Stimulated activated naive CD8-positive, alpha-beta T cell treated with anti-CD3 and anti-CD28 coated beads, Interleukin-15, Interleukin-2, amounts not matched to agents 100 U/mL and 50 U/mL, for 24 hours (primary cell): ENCODE results near the gene PRKAG1.

Experiments used
- ATAC-seq: fragments of 150-1000 bp; cut with Tn5 transposase; one replicate; pipeline ENCODE4 v1.10.0; 2021
- DNase-seq: peaks from one replicate; pipeline ENCODE4 v3.0.0; 2021

PRKAG1 gene

DNA sequence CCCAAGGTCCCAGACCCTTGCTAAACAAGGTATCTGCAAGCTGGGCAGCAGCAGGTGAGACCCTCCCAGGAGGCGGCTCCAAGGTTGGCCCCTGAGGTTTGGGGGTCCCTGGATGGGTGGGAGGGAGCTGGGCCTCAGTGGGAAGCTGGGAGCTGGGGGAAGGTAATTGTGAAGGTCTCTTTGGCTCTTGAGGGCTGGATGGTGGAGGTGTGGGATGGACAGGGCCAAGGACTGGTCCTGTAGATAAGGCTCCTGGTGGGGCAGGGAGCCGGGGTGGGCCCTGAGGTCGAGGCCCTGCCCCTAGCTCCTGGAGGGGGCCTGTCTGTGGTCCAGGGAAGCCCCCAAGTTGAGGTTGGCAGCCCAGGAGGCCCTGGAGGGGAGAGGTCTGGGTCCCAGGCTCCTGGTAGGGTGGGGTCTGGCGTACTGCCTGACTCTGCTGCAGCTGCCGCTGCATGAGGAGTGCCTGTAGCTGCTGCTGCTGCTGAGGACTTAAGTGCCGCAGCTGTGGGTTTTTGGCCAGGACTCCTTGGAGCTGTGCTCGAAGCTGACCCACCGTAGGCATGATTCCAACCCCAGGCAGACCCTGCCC, 13.1 kb upstream of the PRKAG1 start:
- DNase-seq (no peak), ATAC-seq (no peak)

DNA sequence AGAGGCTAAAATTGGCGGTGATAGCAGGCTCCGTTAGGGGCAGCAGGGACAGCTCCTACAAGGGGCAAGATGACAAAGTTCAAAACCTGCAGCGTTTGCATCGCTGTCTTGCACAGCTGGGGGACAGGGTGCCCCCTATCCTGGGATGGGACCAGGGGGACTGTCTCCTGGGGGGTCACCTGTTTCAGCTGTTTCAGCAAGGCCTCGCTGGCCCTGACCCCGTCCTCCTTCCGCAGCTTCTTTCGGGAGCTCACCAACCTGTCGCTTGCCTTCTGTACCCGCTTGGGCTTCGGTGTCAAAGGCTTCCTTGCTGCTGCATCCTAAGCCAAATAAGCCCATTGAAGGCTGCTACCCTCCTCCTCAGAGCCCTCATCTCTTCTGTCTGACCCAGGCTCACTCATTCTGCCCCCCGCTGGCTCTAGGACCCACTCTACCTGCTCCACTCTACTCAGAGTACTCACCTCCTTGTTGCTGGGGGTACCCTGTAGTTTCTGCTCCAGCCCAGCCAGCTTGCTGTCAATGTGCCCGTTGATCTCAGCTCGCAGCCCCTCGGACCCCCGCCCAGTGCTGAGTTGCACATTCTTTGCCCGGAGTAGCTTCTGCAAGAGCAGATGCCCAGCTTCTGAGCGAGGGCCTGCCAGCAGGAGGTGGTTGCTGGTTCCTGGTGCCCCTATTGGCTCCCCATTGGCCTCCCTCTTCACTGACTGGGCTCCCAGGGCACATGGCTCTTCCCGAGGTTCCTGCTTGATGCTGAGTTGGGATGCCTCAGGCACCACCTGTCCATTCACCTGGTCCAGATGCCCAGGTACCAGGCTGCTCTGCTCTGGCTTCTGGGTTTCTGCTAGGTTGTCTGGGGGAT, 12.4 kb upstream of the PRKAG1 start:
- ATAC-seq (no peak), DNase-seq (no peak)

DNA sequence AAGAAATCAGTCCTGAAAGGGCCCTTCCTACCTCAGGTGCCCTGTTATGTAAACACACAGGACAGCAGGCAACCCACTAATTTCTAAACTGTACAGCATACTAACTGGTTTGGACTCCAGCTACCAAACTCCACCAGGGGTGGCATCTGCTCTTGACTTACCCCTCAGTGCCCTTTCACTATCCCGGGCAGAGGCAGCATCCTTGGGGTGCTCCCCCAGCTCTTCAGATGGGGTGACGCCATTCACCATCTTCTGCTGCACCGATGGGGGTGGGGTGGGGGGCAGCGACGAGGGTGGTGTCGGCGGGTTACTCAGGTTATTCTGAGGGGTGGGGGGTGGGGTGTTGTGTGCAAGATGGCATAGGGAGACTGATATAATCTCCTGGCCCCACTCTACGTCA, 11.5 kb upstream of the PRKAG1 start:
- ATAC-seq = no peak

DNA sequence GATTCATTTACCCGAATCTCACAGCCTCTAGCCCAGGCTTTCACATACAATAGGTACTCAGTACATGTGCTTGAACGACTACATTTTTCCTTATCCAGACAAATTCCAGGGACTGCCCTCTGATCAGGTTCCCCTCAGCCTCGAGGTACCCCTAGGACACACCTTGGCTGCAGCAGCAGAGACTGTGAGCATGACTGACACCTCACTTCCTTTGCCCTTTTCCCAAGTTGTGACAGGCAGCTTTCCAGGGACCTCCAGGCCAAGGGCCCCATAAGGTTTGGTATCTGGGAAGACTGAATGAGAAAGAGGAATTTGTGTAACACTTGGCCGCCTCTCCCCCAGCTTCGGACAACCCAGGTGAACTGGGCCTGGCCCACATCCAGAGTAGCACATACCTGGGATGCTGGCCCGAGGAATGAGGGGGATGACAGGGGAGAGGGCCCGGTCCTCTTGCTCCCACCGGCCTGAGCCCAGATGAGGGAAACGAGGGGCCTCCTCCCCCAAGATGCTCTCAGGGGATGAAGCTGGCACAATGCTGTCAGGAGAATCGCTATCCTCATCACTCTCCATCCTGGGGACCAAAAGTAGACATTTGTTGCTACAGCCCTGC, 10.2 kb upstream of the PRKAG1 start:
- DNase-seq (no peak), ATAC-seq (no peak)

More for the DNA sequence above, 11.5 kb upstream of the PRKAG1 start:
- DNase-seq = no peak

DNA sequence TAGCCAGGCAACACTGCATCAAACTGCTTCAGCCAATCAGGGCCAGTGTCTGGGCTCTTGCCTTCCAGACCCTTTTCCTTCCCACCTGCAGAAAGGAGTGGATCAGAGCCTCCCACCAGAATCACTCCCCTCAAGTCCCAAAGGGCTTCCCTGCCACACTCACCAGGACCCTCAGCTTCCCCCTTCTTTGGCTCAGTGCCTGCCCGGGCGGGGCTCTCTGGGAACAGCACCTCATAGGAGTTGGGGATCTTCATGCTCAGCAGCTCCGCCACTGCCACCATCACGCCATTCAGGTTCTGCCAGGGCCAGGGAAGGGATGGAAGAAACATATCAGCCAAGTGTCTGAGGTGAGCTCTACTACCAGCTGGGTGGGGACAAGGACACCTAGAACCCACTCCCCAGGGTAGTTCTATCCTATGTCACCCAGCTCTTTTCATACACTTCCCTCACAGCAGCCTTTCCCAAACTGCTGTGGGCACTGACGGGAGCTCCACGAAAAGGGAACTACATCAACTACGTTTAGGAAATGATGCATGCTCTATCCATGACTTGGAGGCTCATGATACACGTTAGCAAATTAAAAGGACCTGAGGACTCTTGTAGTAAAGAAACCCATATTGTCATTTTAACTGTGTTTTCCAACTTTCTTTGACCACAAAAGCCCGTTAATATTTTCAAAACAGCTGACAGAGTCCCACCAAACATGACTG, 9.4 kb upstream of the PRKAG1 start:
- ATAC-seq = no peak
- no peak for DNase-seq

DNA sequence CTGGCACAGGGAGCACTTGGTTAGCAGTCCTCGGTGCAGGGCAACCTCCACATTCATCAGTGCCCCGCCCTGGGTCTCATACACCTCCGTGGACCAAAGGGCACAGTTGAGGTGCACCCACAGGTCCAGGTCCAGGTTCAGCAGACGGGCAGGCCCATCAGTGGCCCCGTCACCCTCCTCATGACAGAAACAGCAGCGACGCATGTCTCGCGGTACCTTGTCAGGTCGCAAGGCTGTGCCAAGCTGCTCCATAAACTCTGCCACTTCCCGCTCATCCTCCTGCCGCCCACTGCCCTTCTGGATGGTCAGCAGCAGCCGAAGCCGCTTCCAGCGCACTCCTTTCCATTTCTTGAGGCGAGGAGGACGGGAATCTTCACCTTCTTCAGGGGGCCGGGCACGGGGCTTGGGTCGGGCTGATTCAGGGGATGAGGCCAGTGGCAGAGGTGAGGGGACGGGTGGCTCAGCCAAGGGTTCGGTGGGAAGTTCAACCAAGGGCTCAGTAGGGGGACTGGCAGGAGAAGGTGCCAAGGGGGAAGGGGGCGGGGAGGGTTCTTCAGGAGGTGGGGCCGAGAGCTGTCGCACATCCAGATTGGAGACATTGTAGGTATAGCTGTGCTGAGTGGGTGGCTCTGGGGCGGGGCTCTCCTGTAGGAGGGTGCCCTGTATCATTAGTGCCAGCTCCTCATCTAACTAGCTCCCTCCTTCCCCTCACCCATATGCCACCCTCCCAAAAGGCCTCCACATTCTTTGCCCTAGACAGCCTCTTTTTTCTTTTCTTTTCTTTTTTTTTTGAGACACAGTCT, 8.3 kb upstream of the PRKAG1 start:
- no peak for DNase-seq
- ATAC-seq = no peak

DNA sequence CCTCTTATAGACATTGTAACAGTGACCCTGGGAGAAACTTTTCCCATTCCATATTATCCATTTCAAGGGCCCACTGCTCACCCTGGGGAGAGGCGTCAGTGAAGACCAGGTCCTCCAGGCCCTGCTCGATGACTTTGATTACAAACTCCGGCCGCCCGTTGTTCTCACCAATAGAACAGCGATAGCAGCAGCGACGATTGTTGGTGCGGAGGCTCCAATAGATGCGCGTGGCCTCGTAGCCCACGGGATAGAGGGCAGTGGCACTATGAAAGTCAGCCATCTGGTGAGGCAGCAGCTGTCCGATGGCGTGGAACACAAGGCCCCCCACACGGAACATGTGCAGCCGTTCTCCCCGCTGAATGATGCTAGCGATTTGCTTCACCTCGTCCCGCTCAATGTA, 7.5 kb upstream of the PRKAG1 start:
- ATAC-seq (no peak), DNase-seq (no peak)

DNA sequence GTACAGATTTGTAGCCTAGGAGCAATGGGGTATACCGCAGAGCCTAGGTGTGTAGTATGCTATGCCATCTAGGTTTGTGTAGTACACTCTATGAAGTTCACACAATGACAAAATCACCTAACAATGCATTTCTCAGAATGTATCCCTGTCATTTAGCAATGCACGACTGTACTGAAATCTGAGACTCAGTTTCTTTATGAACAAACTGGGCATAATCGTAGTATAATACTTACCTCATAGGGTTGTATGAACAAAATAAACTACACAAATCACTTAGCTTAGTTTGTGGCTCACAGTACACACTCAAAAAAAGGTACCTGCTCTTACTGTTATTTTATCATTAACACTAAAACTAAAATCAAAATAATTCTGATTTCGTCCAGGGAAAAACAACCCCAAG, 6.9 kb upstream of the PRKAG1 start:
- no peak for DNase-seq
- ATAC-seq = no peak

DNA sequence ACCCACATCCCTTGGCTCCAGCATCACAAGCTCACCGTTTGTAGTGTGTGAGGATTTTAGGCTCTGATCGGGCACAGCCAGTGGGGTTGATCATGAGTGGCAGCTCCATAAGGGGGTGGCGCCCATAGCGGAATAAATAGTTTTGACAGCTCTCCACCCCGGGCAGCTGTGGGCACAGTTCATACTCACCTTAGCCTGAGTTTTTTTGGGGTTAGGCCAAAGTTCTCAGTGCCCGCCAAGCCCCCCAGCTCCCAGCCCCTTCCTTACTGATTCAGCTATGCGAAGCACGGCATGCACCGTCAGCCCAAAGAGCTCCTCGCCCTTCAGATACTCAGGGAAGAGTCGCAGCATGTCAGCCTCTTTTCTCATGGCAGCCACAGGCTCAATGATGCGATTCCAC, 6.0 kb upstream of the PRKAG1 start:
- ATAC-seq (no peak), DNase-seq (no peak)

DNA sequence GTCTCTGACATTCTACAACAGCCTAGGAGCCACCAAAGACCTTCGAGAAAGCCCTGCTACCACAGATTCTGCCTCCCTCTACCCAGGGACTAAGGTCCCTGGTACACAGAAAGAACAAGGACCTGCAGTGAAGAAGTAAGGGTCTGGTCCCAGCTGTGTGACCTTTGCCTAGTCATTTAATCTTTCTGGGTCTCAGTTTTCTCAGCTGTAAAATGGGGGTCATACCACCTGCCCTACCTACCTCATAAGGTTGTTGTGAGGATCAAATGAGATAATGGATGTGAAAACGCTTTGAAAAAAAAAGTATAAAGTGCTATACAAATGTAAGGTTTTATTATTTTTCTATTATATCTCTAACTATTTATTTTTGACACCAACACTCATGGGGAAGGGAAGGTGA, 5.2 kb upstream of the PRKAG1 start:
- no peak for ATAC-seq

DNA sequence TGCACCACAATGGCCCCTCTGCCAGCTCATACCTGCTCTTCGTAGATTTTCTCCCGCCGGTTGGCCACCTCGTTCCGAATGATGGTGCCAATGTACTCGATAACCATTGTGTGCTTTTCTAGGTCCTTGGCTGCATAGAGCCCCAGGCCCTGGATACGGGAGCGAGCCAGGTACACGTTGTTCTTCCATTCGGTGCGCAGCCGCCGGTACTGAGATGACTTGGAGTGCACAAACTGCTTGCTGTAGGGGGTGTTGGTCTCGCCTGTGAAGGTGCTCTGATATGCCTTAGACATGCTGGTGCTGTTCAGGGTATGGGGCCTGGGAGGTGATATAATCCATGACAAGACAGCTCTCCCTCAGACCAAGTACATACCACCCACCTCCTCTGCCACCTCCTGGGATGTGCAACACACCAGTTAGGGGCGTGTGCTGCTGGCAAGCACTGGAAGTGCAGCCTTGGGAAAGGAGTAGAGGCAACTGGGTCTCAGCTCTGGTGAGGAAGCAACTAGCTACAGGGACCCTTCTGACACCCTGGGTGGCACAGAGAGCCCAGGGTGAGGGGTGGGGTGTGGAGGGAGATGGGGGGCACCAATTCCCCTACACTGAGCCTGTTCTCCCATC, 4.1 kb upstream of the PRKAG1 start:
- ATAC-seq (no peak), DNase-seq (no peak)

More for the DNA sequence above, 5.2 kb upstream of the PRKAG1 start:
- no peak for DNase-seq

DNA sequence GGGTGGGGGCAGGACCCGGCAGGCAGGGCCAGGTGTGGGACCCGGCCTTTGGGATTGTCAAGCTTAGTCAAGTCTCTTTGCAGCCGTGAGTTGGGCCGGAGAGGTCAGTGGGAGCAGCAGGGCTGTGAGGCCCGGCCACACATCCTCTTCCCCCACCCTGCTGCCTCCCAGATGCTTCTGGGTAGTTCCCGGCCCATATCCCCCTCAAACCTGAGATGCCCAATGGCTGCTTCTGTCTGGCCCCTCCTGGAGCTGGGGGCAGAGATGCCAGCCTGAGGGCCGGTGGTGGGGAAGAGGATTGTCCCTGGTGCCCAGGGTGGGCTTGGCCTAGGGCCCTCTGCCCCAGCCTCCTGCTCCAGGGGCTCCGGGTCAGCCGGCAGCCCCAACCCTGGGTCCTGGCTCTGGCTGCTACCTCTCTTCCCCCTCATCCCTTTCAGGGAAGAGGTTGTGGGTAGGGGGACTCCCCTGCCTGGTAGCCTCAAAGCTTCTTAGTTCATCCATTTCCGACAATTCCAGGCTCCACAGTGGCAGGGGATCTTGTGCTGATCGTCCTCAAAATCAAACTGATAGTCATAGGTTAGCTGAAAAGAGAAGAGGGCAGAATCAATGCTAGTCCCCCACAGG, 2.8 kb upstream of the PRKAG1 start:
- DNase-seq = no peak
- ATAC-seq = no peak

DNA sequence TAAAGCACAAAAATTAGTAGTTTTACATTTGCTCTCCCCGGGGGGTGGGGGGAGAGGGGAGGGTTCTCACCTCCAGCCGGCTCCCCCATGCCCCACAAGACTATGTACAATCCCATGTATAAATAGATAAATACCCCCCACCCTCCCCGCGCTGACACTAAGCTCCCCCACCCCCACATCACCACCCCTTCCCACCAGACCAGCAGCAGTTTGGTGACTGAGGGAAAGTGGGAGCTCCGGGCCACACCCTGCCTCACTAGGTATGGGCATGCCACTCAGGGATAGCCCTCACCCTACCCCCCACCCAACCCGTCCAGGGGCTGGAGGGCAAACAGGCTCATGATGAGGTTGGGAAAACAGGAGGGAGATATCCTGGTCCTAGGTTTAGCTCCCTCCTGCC, 1.9 kb upstream of the PRKAG1 start:
- DNase-seq (no peak), ATAC-seq (no peak)

DNA sequence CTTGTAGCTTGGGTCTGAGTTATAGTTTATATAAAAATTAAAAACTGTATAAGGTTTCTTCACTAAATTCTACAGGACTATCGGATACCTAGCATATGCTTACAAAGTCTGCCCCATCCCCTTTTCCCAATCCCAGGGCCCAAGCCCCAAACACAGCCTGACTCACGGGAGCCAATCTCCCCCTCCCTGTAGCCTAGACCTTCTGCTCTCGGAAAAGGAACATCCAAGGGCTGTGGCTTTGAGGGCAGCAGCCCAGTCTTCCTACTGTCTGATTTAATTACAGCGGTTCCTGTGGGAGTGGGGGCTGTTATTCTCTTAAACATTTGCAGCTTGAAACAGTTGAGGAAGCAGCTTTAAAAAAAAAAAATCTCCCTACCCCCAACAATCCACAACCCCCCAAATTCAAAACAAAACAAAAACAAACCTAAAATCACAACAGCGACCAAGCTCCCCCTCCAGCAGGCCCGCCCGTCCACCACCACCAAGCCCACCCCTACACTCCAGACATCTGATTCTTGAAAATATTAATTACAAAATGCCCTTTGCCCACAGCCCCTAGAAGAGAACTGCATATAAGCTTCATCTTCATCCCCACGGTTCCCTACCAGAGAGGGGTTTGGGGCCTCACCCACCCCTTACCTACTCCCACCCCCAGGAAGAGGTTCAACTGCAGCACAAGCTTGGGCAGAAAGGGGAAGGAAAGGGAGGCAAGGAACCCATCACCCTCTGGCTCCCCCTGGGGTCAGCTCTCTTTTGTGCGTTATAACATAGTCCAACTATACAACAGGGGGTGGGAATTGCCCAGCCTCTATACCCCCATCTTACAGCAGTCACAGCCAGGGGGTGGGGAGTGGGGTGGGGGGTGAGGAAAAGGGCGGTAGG, 1.1 kb upstream of the PRKAG1 start:
- ATAC-seq (no peak), DNase-seq (peak; percentile 61)

DNA sequence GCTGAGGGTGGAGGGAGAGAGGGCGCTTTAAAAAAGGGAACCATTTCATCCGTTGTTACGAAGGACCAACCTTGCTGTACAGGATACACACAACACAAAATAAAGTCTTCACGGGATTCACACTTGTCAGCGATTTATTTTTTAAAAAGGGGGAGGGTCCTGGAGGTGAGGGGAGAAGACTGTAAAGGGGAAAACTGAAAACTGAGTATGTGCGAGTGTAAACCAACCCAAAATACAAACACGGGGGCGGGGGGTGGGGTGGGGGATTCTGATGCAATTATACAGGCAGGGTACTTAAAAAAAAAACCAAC, 499 bp upstream of the PRKAG1 start:
- ATAC-seq = peak; percentile 14
- DNase-seq = no peak

DNA sequence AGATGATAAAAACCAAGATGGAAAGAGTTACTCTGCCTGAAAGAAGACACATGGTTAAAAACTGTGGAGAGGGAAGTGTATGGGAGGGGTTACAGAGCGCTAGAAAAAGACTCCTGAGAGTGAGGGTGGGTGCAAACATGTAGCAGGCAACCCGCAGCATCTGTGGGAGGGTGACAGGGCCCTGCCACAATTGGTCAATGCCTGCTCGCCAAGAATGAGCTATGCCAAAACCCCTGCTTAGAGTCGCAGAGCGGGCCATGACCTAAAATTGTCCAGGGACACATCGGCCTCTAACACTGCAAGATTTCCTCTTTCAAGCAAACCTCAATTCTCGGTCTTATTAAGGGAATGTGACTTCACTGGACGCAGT, 700 bp downstream of the PRKAG1 start:
- DNase-seq = peak; percentile 66
- peak; percentile 62 for ATAC-seq

DNA sequence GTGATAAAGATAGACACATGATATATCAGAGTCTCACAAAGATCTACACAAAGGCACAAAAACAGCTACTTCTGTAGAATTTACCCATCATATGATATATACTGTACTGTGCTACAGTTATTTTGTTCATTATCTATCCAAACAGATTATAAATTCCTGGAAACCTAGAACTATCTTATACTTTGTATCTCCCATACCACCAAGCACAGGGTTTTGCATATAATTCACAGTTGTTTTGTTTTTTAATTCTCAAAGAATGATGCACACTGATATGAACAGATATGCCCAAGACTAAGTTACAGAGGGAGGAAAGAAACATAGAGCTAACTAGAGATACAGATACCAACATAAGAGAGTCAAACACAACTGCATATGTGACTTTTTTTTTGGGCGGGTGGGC, 3.4 kb downstream of the PRKAG1 start:
- DNase-seq (no peak), ATAC-seq (no peak)

DNA sequence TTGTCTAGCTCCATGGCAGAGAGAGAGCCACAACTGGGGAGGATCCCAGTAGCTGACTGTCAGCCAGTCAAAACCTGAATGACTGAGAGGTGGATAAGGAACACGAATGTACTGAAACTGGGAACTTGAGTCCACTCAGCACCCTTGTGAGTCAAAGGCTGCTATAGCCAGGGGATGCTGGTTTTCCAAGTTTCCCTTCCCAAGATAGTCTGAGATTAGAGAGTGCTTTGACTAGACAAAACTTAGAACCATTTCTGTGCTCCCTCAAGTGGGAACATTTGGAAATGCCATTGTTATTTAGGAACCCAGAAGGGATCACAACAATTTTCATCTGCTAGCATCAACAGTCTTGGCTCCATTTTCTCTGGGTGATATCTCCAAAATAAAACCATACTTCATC, 4.0 kb downstream of the PRKAG1 start:
- ATAC-seq (no peak), DNase-seq (no peak)

DNA sequence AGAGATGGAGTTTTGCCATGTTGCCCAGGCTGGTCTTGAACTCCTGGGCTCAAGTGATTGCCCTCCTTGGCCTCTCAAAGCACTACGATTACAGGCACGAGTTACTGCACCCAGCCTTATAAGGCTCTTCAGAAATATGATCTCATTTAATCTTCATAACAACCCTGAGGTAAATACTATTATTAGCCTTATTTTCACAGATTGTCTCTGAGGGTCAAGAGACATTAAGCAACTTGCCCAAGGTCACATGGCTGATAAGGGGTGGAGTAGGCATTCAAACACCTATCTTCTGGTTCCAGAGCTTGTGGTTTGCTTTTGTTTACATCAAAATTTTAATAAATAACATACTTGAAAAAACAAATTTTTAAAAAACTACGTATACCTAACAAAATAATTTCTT, 5.1 kb downstream of the PRKAG1 start:
- ATAC-seq (no peak), DNase-seq (no peak)

DNA sequence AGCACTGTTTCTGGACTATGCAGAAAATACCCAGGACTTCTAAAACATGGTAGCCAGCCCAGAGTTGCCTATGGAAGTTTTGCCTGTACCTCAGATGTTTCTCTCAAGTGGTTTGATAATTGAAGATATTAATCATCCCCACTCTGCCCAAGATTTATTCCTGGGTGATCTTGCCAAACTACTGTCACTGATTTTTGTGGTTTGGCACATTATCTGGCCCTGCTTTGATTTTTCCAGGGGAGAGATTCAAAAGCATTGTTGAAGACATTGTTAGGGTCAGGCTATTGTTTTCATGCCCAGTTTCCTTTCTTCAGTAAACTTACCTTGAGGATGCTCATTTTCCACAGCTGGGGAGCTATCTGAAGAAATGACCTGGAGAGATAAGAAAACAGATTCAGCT, 5.8 kb downstream of the PRKAG1 start:
- ATAC-seq = no peak
- no peak for DNase-seq
